Brain microvascular endothelial cell (primary cell): Measurements from ENCODE around the gene SFRP5.

Experiments used
- DNase-seq: peaks from one replicate; pipeline ENCODE4 v3.0.0-alpha.2; 2020
- H3K27ac ChIP-seq: fragments of 250-450 bp; sonication (Bioruptor Pico); 2 replicates; pipeline ENCODE4 v1.5.1; 2020; ENCODE audit warnings: mild to moderate bottlenecking, moderate library complexity
- H3K27me3 ChIP-seq: fragments of 250-450 bp; sonication (Bioruptor Pico); replicated peaks from 2 replicates; pipeline ENCODE4 v1.5.1; 2020; ENCODE audit warnings: mild to moderate bottlenecking
- H3K36me3 ChIP-seq: fragments of 250-450 bp; sonication (Bioruptor Pico); replicated peaks from 2 replicates; pipeline ENCODE4 v1.5.1; 2020; ENCODE audit warnings: mild to moderate bottlenecking
- H3K4me3 ChIP-seq: 2 replicates; pipeline ENCODE4 v1.5.1; 2011; ENCODE audit warnings: low read depth, mild to moderate bottlenecking, control low read depth, low read length, moderate library complexity
- CTCF ChIP-seq: IDR thresholded peaks from 2 replicates; pipeline ENCODE4 v1.5.1; 2011; ENCODE audit warnings: low read depth, mild to moderate bottlenecking, moderate library complexity, low read length, control low read depth, inconsistent platforms; ENCODE audit errors: missing control alignments
- in situ Hi-C: cut with HindIII; loops from 2 replicates; pipeline ENCODE4 v1.10.0; 2017; ENCODE audit warnings: low sequenced_read_pairs, low pct_ligation_motif_present

SFRP5 gene

GRCh38 chr10:97757471-97757870, 14.3 kb downstream of the SFRP5 start:
- in situ Hi-C loops: loop anchor here (25.0 kb wide), 1 partner anchor 105 kb away; no protein-coding TSS in a partner anchor
- Histone ChIP-seq H3K27ac (no peak overlapping the region), H3K36me3 (peaks cover 57% of the 10 kb centered on the region), H3K4me3 (no peak overlapping the region), H3K27me3 (no peaks in the 10 kb centered on the region)
- no peak for DNase-seq
- TF ChIP-seq CTCF: no peak

- Histone ChIP-seq H3K27ac (no peak overlapping the region), H3K36me3 (peaks cover 66% of the 10 kb centered on the region), H3K27me3 (no peaks in the 10 kb centered on the region), H3K4me3 (no peak overlapping the region)
- in situ Hi-C loops: loop anchor here (25.0 kb wide), 1 partner anchor 107 kb away; no protein-coding TSS in a partner anchor
- no peak for DNase-seq
- no peak for TF ChIP-seq CTCF
Measured at GRCh38 chr10:97755718-97756117, 16.1 kb downstream of the SFRP5 start.

- H3K27me3 ChIP-seq: no peaks in the 10 kb centered on the region
- peaks cover 66% of the 10 kb centered on the region for H3K36me3 ChIP-seq
- DNase-seq: no peak
- TF ChIP-seq CTCF: no peak
- in situ Hi-C loops: loop anchor here (25.0 kb wide), 1 partner anchor 108 kb away; no protein-coding TSS in a partner anchor
- no peak overlapping the region for H3K27ac ChIP-seq
- H3K4me3 ChIP-seq: no peak overlapping the region
Measured at GRCh38 chr10:97754726-97755125, 17.1 kb downstream of the SFRP5 start.

DNA sequence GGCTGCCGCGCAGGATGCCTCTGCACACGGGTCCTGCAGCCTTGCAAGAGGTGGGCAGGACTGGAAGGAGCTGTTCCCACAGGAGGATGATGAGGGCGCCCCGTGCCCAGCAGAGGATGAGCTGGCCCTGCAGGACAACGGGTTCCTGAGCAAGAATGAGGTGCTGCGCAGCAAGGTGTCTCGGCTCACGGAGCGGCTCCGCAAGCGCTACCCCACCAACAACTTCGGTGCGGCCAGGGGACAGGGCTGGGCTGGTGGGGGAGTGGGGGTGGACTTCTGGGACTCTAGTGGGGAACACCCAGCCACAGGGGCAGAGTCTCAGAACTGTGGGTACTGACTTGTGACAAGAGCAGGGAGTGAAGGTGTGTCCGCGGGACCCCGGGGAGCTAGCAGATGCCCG, 18.8 kb downstream of the SFRP5 start:
- H3K27ac ChIP-seq: no peak overlapping the region
- no peaks in the 10 kb centered on the region for H3K27me3 ChIP-seq
- no peak for DNase-seq
- TF ChIP-seq CTCF: no peak
- in situ Hi-C loops: loop anchor here (25.0 kb wide), 1 partner anchor 109 kb away; no protein-coding TSS in a partner anchor
- no peak overlapping the region for H3K4me3 ChIP-seq
- peaks cover 73% of the 10 kb centered on the region for H3K36me3 ChIP-seq

- Histone ChIP-seq H3K27me3 (no peaks in the 10 kb centered on the region), H3K4me3 (no peak overlapping the region), H3K27ac (no peak overlapping the region), H3K36me3 (peaks cover 66% of the 10 kb centered on the region)
- no peak for TF ChIP-seq CTCF
- no peak for DNase-seq
- in situ Hi-C loops: no loop called here
Measured at GRCh38 chr10:97748116-97748515, 23.7 kb downstream of the SFRP5 start.

DNA sequence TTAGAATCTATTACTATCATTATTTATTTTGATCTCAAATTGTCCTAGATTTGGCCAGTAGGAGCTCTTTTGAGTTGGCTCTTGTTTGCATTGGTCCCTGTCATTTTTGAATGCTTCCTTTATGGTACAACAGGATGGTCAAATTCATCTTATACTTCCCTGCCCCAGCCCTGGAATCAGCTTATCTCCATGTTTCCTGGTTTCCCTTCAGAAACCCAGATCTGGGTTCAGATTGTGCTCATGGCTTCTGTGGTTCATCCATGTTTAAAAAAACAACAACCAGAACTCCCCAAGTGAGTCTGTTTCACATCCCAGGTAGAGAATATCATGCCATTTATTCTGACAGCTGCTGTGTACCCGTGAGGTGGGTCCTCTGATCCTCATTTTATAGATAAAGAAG, 24.2 kb downstream of the SFRP5 start:
- Histone ChIP-seq H3K36me3 (peaks cover 67% of the 10 kb centered on the region), H3K27ac (no peak overlapping the region), H3K4me3 (no peak overlapping the region), H3K27me3 (no peaks in the 10 kb centered on the region)
- DNase-seq: no peak
- in situ Hi-C loops: no loop called here
- TF ChIP-seq CTCF: no peak
